Cerebellar nuclear complex (tissue), 1 donor: ENCODE results near the gene TMPRSS6.
"Not testable (repeated sequence)": the region's sequence is repeated elsewhere in the genome, so short reads cannot be mapped to it uniquely, and the experiment has no call there.

Source experiments
- DNase-seq, 2 experiments: peaks; one replicate each; lab custom pipeline; 2025; lab: John Stamatoyannopoulos, UW

Gene TMPRSS6

DNA sequence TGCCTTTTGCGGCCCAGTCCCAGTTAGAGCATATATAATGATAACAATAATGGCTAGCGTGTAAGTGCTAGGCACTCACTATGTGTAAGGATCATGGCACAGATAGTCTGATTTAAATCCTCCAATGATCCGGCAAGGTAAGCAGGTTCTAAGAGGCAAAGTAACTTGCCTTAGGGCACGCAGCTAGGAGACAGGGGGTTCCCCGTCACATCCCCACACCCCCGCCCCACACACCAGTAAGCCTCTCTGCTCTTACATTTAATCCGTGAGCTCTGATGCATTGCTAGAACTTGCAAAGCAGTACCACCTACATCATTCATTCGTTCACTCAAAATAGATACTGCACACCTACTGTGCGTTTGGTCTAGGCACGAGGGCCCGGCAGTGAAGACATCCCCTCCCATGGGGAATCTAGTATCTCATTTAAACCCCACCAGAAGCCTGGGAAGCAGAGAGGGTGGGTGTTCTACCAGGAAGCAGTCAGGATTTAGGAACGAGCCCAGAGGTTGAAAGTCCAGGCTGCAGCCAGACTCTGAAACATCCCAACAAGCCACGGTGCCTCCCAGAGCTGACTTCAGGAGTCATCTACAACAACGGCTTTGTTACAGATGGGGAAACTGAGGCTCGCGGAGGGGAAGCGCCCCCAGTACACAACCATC, 20.6 kb downstream of the TMPRSS6 start:
- no peak for DNase-seq

DNA sequence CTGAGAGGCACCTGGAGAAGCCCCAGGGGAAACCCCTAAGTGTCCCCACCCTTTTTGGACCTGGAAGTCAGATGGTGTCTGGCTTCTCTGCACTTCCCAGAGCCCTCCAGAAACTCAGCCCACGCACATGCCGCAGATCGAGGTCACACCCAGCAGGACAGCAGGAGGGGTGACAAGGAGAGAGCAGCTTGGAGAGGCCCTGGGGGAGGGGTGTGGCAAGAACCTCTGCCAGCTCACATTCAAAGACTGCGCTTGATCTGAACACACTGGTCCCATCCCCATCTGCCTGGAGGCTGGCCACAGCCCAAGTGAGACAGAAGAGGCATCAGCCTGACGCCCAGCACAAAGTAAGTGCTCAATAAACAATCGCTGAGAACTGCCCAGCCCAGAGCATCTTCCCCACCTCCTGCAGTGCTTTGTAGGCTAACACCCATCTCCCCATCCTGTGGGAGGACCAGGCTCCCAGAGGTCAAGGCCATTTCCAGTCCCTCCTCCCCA, 21.4 kb downstream of the TMPRSS6 start:
- DNase-seq = no peak

DNA sequence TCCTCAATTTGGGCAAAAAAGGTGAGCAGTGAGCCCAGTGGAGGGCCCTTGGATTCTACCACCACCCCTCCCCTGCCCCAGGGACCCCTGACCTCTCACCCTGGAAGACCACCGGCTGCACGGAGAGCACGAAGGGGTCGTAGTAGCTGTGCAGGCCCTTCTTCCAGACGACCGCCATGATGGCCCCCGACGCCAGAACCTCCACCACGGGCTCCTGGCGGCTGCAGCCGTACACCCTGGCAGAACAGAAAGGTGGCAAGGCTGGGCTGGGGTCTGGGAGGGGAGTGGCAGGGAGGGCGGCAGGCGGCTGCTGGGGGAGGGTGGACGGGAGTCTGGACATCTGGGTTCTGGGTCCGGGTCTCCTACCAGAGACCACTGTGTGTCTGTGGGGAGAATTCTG, 23.3 kb downstream of the TMPRSS6 start:
- DNase-seq = no peak

DNA sequence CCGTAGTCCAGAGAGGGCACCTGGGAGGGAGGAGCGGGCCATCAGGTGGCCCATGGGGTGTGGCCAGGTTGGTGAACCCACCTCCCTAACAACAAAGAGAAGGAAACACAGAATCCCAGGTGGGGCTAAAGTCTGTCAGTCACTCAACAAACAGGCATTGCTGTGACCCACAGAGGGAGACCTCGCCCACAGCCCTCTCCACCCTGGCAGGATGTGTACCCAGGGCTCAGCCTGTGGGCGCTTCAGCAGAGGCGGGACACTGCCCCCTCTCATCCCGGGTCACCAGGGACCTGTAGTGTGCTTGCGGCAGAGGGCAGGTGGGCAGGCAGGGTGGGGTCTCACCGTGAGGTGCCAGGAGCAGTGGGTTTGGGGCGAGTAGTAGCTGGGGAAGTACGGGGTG, 25.1 kb downstream of the TMPRSS6 start:
- no peak for DNase-seq

DNA sequence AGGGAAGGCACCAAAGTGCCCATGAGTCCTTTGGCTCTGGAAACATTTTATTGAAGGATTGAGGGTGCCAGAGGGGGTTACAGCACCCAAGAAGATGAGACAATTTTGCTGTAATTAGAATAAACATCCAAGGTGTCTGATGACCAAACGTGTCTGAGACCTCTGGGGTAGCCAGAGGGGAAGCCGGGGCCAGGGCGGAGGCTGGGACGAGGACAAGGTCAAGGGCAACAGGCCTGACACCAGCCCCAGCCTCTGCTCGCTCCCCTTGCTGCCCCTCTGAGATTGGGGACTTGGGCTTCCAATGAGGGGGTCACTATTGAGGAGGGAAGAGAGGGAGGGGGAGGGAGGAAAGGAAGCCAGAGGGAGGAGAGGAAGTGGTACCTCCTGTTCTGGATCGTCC, 25.6 kb downstream of the TMPRSS6 start:
- DNase-seq = no peak

DNA sequence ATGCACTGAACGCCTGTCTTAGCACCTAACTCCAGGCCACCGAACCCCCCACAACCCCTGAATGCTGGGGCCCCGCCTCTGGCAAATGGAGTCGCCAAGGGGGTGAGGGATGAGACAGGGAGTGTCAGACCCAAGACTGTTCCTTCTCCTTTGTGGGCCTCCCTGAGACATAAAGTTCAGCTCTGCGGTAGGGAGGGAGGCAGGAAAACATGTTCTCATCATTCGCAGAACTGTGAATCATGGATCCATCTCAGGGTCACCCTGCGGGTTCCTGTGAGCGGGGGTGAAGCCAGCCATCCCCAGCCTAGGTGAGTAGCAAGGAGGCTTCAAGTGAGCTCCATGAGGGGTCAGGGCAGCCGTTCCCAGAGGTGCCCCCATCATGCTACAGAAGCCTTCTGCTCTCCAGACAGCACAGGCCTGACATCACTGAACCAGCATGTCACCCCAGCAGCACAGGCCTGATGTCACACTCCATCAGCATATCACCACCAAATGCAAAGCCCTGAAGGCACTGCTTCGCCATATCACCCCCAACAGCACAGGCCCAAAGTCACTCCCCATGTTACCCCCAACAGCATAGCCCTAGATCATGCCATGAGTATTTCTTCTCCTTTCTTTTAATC, 27.2 kb downstream of the TMPRSS6 start:
- no peak for DNase-seq

DNA sequence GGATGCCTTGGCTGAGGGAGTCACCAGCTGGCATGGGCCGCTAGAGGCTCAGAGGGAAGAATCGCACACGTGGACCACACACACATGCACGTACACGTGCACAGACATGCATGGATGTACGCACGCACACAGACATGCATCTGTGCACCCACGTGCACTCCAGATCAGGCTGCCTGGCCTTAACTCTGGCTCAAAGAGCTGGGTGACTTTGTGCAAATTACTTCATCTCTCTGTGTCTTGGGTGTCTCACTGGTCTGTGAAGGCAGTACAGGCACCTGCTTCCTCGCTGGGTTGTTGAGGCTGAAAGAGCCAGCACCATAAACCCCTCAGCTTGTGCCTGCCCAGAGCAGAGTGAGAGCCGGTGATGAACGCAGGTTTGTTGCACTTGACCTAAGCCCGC, 28.7 kb downstream of the TMPRSS6 start:
- no peak for DNase-seq

DNA sequence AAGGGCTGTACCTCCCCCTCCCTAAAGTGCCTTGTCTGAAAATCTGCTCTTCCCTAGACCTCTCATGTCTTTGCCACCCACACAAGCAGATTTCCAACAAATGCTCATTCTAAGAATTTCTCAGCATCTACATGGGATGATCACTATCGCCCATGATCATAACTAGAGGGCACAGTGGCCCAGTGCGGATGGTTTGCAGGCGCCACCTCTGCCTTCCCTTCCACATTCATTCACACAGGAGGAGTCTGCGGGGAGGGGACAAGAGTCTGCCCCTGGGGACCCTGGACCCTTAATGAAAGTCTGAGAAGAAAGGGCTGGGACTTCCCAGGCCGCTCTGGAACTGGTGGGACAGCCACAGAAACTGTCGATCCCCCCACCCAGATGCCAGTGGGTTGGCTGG, 29.1 kb downstream of the TMPRSS6 start:
- DNase-seq = no peak

DNA sequence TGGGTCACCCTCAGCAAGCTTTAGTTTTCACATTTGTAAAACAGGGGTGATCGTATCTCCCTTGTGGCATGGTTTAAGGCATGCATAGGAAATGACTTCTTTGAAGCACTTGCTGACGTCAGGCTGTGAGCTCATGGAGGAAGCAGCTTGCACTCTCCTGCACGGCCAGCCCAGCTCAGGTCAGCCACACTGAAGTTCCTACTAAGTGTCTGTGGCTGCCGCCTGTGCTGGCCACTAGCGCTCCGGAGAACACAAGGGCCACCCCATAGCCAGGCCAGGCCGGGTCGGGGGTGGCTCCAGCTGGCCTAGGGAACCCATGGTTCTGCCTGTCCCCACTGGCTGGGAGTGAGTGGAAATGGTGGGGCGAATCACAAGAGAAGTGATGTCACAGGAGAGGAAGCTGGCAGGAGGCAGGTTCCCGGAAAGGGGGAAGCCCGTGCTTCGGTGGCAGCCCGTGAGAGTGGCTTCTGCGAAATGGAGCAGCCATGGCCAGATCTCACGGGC, 29.8 kb downstream of the TMPRSS6 start:
- DNase-seq = no peak

DNA sequence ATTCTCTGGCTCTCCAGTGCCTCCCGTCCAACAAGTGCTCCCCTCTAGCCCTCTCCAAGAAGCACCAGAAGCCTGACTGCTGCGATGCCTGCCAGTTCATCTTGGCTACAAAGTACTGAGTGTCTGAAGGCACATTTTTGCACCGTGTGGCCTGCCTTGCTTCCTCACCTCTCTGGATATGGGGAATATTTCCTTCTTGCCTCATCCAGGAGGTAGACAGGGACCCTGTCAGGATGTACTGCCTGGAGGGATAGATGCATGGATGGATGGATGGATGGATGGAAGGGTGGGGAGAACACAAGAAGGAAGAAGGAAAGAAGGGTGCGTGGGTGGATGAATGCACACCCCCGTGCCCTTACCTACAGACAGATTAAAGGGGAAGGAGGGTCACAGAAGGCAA, 30.4 kb downstream of the TMPRSS6 start:
- no peak for DNase-seq

DNA sequence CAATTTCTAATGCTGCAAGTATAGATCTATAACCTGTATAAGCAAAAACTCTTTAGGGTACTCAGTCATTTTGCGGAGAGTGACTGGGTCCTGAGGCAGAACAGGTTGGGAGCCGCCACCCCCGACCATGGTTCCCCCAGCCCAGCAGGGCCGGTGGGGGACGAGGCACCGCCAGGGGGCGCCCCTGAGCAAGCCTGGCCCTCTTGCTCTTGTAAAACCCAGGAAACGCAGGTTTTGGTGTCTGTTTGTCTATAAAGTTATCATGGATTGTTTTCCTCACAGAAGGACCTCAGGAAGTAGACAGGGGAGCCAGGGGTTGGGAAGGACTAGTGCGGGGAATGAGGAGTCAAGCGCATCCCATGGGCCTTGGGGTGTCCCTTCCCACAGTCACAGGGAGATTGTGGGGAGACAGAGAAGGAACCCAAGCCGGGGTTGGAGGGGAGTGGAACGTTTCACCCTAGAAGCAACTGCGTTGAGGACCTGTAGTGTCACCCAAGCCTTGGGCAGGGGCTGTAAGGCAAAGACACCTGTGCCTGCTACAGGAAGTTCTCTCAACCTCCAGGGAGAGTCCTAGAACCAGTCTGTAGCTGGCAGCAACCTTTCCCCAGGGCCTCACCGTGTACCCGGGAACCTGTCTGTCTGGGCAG, 31.6 kb downstream of the TMPRSS6 start:
- no peak for DNase-seq

DNA sequence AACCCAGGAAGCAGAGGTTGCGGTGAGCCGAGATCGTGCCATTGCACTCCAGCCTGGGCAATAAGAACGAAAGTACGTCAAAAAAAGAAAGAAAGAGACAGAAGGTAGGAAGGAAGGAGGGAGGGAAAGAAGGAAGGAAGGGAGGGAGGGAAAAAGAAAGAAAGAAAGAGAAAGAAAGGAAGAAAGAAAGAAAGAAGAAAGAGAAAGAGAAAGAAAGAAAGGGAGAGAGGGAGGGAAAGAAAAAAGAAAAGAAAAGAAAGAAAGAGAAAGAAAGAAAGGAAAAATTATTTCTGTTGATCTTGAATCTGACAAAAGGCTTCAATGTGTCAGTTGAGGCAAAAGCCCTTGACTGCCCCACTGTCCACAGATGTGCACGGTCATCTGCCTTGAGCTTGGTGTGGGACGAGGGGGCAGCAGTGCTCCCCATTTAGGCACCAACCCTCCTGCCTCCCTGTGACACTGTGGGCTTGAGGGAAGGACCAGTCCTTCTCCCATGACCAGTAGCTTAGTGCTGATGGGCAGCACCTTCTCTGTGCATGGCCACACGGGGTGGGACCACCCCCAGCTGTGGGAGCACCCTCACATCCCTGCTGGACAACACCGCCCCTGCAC, 33.6 kb downstream of the TMPRSS6 start:
- no peak for DNase-seq

DNA sequence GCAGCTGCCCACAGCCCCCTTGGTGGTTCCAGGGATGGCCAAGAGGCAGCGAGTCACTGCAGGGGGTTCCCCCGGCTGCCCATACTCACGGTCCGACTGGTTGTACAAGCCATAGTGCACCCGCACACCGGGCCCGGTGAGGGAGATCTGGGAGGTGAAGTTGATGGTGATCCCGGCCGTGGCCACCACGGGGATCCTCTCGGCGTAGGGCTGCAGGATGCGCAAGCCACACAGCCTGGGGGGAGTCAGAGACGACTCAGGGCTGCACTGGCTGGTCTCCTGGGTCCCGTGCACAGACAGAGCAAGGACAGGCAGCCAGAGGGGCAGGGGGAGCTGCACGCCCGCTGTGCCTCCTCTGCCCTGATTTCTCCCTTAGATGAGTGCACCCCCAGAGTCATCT, 34.5 kb downstream of the TMPRSS6 start:
- DNase-seq = no peak

DNA sequence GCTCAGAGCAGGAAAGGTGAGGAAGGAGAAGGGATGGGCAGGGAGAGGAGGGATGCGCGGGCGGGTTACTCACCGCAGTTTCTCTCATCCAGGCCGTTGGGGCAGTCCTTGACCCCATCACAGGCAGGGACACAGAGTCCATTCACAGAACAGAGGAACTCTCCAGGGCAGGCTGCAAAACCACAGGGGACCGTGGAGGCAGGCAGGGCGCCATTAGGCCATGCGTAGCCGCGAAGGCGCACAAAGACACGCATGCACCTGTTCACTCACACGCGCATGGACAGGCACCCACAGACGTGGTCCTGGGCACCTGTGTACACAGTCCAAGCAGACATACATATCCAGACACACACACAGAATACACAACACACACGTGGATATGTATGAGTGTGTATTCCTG, 35.0 kb downstream of the TMPRSS6 start:
- no peak for DNase-seq

DNA sequence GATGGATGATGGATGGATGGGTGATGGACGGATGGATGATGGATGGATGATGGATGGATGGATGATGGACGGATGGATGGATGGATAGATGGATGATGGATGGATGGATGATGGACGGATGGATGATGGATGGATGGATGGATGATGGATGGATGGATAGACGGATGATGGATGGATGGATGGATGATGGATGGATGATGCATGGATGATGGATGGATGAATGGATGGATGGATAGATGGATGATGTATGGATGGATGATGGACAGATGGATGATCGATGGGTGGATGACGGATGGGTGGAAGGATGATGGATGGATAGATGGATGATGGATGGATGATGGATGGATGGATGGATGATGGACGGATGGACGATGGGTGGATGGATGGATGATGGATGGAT, 36.8 kb downstream of the TMPRSS6 start:
- DNase-seq = no peak

DNA sequence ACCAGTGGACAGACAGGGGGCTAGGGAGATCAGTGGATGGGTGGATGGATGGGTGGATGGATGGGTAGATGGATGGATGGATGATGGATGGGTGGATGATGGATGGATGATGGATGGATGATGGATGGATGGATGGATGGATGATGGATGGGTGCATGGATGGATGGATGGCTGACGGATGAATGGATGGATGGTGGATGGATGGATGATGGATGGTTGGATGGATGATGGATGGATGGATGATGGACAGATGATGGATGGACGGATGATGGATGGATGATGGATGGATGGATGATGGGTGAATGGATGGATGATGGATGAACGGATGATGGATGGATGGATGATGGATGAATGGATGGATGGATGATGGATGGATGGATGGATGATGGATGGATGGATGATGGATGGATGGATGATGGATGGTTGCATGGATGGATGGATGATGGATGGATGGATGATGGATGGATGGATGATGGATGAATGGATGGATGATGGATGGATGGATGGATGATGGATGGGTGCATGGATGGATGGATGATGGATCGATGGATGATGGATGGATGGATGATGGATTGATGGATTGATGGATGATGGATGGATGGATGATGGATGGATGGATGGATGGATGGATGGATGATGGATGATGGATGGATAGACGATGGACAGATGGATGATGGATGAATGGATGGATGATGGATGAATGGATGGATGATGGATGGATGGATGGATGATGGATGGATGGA, 37.5 kb downstream of the TMPRSS6 start:
- DNase-seq = not testable (repeated sequence)

DNA sequence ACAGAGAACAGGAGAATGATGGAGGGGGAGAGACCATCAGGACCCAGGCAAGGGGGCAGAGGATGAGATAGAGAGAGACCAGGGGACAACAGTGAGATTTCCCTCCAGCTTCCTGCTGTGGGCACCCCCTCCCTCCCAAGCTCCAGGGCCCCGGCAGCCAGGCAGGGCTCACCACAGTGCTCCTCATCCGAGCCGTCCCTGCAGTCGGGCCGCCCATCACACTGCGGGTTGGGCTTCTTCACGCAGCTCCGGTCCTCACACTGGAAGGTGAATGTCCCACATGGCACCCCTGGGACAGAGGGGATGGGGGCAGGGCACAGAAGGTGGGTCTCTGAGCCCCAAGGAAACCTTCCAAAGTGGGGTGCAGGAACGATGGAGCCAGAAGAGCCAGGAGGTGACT, 38.8 kb downstream of the TMPRSS6 start:
- DNase-seq = no peak

DNA sequence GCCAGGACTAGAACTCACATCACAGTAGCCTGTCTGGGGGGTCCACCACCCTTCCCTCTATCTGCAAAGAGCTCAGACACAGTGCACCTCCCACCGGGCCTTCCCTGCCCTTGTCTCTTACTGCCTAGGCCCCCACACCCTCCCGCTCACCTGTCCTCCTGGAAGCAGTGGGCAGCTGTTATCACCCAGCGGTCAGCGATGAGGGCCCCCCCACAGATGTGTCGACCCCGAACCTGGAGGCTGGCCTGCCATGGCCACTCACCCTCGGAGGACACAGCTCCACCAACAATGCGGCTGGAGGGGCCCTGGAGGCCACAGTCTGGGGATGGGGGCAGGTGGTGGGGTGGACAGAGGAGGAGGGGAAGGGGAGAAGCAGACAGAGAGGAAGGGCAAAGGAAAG, 39.2 kb downstream of the TMPRSS6 start:
- DNase-seq = no peak

DNA sequence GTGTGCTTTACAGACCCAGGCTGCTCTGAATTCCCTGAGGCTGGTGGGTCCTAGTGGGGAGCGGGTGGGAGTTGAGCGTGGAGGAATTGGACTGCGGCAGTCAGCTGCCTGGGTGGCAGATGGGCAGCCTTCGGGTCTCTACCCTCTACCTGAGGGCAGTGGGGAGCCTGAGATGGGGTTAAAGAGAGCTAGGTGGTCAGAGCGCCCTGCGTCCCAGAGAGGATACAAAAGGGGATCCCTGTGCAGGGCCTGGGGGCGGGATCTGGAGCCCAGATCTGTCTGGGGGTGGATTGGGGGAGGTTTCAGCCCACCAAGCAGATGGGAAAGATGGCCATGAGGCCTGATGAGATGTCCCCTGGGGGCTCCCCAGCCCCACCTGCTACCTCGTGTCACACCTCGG, 39.8 kb downstream of the TMPRSS6 start:
- no peak for DNase-seq

DNA sequence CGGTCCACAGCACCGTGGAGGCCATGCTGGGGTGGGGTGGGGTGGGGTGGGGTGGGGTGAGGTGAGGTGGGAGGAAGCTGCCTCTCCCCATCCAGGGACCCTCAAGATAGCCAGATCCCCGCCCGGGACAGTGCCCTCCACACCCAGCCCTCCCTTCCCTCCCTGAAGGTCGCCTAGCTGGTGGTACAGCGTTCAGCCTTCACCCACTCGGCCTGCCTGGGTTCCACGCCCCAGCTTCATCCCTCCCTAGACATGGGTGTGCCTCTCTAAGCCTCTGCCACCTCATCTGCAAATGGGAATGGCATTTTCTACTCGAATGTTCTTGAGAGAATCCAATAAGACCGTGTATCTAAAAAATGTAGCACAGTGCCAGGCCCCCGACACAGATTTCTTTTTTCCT, 40.2 kb downstream of the TMPRSS6 start:
- no peak for DNase-seq

DNA sequence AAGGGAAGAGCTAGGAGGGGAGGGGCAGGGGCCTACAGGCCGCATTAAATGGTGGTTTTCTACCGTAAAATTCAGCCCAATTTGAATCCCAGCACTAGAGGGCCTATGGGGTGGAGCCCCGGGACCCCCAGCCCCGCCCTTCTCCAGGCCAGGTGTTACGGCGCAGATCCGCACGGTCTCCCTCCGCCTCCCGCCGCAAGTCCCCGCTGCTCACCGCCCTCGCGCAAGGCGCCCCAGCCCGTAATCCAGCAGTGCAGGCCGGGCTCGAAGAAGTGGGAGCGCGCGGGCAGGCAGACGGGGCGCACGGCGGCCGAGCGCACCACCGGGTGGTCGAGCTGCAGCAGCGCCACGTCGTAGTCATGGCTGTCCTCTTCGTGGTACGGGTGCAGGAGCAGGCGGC, 40.7 kb downstream of the TMPRSS6 start:
- DNase-seq = no peak

DNA sequence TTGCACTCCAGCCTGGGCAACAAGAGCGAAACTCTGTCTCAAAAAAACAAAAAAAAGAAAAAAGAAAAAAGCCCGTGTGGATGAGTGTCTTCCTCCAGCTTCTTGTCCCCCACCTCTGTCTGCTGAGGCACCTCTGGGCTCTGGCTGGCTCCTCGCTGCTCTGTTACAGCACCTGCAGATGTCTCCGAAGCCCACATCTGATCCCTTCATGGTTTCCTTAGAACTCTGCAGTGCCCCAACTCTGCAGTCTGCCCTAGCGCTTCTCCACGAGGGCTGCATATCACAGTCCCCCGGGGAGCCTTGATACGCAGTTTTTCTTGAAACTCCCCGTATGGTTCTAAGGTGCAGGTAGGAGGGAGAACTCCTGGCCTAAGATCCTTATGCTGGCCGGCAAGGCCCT, 42.1 kb downstream of the TMPRSS6 start:
- no peak for DNase-seq
